ENCODE measurements around the gene SCYGR2.

GRCh38 chr2:227632827-227633226 lies 34.1 kb downstream of the SCYGR2 start:
- TF ChIP-seq CTCF (IDR thresholded peaks at IDR 0.05; ENCODE audit: low read depth, low read length, missing input control), result no peak
- no peak for TF ChIP-seq YY1 (IDR thresholded peaks at IDR 0.05)
- TF ChIP-seq REST (IDR thresholded peaks at IDR 0.05), result no peak
- no peak for TF ChIP-seq RAD21 (IDR thresholded peaks at IDR 0.05)
- no peak for TF ChIP-seq JUND (IDR thresholded peaks at IDR 0.05)
- no peak for TF ChIP-seq FOXA1 (IDR thresholded peaks at IDR 0.05)
- TF ChIP-seq NR2F2 (IDR thresholded peaks at IDR 0.05), result no peak
- TF ChIP-seq MAX (IDR thresholded peaks at IDR 0.05), result no peak
- no peak for TF ChIP-seq TAF1 (conservative IDR thresholded peaks at IDR 0.05)
- TF ChIP-seq EGR1 (IDR thresholded peaks at IDR 0.05; ENCODE audit: low read depth in 2 of 2), result no peak

Measured in liver (tissue), 3 donors.